Neural cell (in vitro differentiated cells): ENCODE data around the gene RPS6KA2. TPM values are rescaled to one million over a fixed set of nuclear protein-coding genes. Genes with fewer than 3 reads are reported as not detected.

Experiments used
- H2AFZ ChIP-seq: fragments of 200-600, 300-800 bp; sonication (generic), shearing (Covaris generic); 2 replicates; pipeline ENCODE4 v1.6.0; 2014; ENCODE audit warnings: low read depth, mild to moderate bottlenecking, antibody characterized with exemption, low read length, moderate library complexity
- H3F3A ChIP-seq: fragments of 200-600 bp; shearing (Covaris generic); 2 replicates; pipeline ENCODE4 v1.6.1; 2016; ENCODE audit warnings: mild to moderate bottlenecking, moderate library complexity, mixed read lengths, antibody characterized with exemption, low read length; ENCODE audit not compliant: insufficient read depth, poor library complexity, severe bottlenecking
- H3K27ac ChIP-seq: fragments of 200-600, 300-800 bp; sonication (generic), shearing (Covaris generic); 2 replicates; pipeline ENCODE4 v1.5.1; 2014; ENCODE audit warnings: mild to moderate bottlenecking, low read length, moderate library complexity
- H3K27me3 ChIP-seq: fragments of 300-800, 200-600 bp; sonication (generic), shearing (Covaris generic); 2 replicates; pipeline ENCODE4 v1.6.0; 2014; ENCODE audit warnings: mild to moderate bottlenecking, low read depth, low read length, moderate library complexity; ENCODE audit not compliant: insufficient read depth
- H3K36me3 ChIP-seq: fragments of 300-800, 200-600 bp; sonication (generic), shearing (Covaris generic); 2 replicates; pipeline ENCODE4 v1.5.1; 2014; ENCODE audit warnings: mild to moderate bottlenecking, antibody characterized with exemption, low read length, moderate library complexity; ENCODE audit not compliant: insufficient read depth
- H3K4me2 ChIP-seq: fragments of 300-800, 200-600 bp; sonication (generic), shearing (Covaris generic); 2 replicates; pipeline ENCODE4 v1.6.0; 2014; ENCODE audit warnings: mild to moderate bottlenecking, low read length
- H3K4me3 ChIP-seq: fragments of 300-800, 200-600 bp; sonication (generic), shearing (Covaris generic); 2 replicates; pipeline ENCODE4 v1.5.1; 2014; ENCODE audit warnings: mild to moderate bottlenecking, low read length, moderate library complexity
- H3K79me2 ChIP-seq: fragments of 200-600 bp; shearing (Covaris generic); replicated peaks from 2 replicates; pipeline ENCODE4 v1.6.0; 2014; ENCODE audit warnings: mild to moderate bottlenecking, low read length, moderate library complexity; ENCODE audit not compliant: insufficient read depth
- H3K9ac ChIP-seq: fragments of 300-800, 200-600 bp; sonication (generic), shearing (Covaris generic); 2 replicates; pipeline ENCODE4 v1.6.1; 2016; ENCODE audit warnings: mild to moderate bottlenecking, low read length, mixed read lengths
- H3K9me2 ChIP-seq: fragments of 200-600 bp; shearing (Covaris generic); 2 replicates; pipeline ENCODE4 v1.6.1; 2016; ENCODE audit warnings: mild to moderate bottlenecking, low read length, mixed read lengths; ENCODE audit not compliant: insufficient read depth
- H3K9me3 ChIP-seq: fragments of 200-600, 300-800 bp; sonication (generic), shearing (Covaris generic); 2 replicates; pipeline ENCODE4 v1.6.1; 2016; ENCODE audit warnings: mild to moderate bottlenecking, mixed run types, low read length, moderate library complexity, mixed read lengths
- H4K20me1 ChIP-seq: fragments of 200-600 bp; shearing (Covaris generic); 2 replicates; pipeline ENCODE4 v1.6.1; 2016; ENCODE audit warnings: mild to moderate bottlenecking, mixed run types; ENCODE audit not compliant: insufficient read depth
- EP300 ChIP-seq: fragments of 450-650 bp; conservative IDR thresholded peaks from 2 replicates; pipeline ENCODE4 v1.6.1; 2014; ENCODE audit warnings: antibody characterized with exemption, mild to moderate bottlenecking, moderate library complexity; ENCODE audit not compliant: poor library complexity, severe bottlenecking
- EZH2 ChIP-seq: fragments of 200-600, 300-800 bp; shearing (Covaris generic), sonication (generic); IDR thresholded peaks from 2 replicates; pipeline ENCODE4 v1.6.1; 2014; ENCODE audit warnings: antibody characterized with exemption, low read length, borderline replicate concordance, mild to moderate bottlenecking; ENCODE audit not compliant: insufficient read depth, poor library complexity, severe bottlenecking
- MXI1 ChIP-seq: fragments of 450-650 bp; conservative IDR thresholded peaks from 2 replicates; pipeline ENCODE4 v1.6.1; 2014; ENCODE audit warnings: antibody characterized with exemption, mild to moderate bottlenecking; ENCODE audit not compliant: poor library complexity, severe bottlenecking
- POLR2AphosphoS5 ChIP-seq: IDR thresholded peaks from 2 replicates; pipeline ENCODE4 v1.6.1; 2012
- RAD21 ChIP-seq: fragments of 450-650 bp; conservative IDR thresholded peaks from 2 replicates; pipeline ENCODE4 v1.6.1; 2014; ENCODE audit warnings: antibody characterized with exemption, mild to moderate bottlenecking, moderate library complexity
- SMC3 ChIP-seq: fragments of 450-650 bp; conservative IDR thresholded peaks from 2 replicates; pipeline ENCODE4 v1.6.1; 2014; ENCODE audit warnings: antibody characterized with exemption, mild to moderate bottlenecking, moderate library complexity; ENCODE audit not compliant: poor library complexity
- TAF1 ChIP-seq: IDR thresholded peaks from 2 replicates; pipeline ENCODE4 v1.6.1; 2012; ENCODE audit warnings: low read depth
- polyA plus RNA-seq: library from polyadenylated mRNA; depleted of rRNA; stranded (reverse); fragments of >200 nt; gene quantifications from 2 replicates; pipeline ENCODE4 v1.2.3, GENCODE V29; 2014
- TF ChIP-seq, protein P1 (sequence below): fragments of 450-650 bp; IDR thresholded peaks from 2 replicates; pipeline ENCODE4 v1.5.1; 2014; ENCODE audit warnings: antibody characterized with exemption, mild to moderate bottlenecking, moderate library complexity; ENCODE audit not compliant: poor library complexity, severe bottlenecking
- TF ChIP-seq, protein P2 (sequence below): IDR thresholded peaks from 2 replicates; pipeline ENCODE4 v1.6.1; 2012; ENCODE audit warnings: borderline replicate concordance

Gene RPS6KA2
- polyA plus RNA-seq, 1 donor from 2014 or later = 34.3 TPM

DNA sequence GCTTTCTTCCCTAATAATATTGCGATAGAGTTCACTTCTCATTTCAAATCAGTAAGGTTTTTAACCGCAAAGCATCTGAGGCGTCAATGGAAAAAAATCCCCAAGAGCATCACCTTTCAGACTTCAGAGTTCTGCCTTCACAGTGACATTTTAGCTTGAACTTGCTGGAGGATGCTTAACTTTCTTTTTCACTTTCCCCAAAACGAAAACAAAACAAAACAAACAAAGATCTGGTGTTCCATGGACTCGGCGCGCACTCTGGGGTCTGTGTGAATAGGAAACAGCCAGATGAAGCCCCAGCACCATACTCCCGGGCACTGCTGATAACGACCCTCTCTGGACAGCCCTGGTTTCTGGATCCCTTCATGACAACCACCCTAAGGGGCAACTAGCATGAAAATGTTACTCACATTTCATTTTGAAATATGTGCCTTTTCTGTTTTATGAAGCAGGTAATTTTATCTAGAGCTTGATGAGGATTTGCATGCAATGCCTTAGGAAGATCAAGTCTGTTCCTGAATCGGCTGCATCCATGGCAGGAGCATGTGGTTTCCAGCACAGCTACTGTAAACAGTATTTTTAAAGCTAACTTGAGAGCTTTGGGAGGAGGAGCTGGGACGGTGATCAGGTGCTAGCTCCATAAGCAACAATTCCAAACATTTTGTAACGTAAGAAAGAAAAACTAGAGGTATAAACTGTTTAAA, 85.0 kb downstream of the RPS6KA2 start:
- no peak overlapping the region for H3K9ac ChIP-seq
- H3K9me2 ChIP-seq = no peaks in the 10 kb centered on the region
- no peaks in the 10 kb centered on the region for H4K20me1 ChIP-seq
- no peaks in the 10 kb centered on the region for H3K9me3 ChIP-seq
- H3K4me3 ChIP-seq = no peak overlapping the region
- no peak overlapping the region for H3K4me2 ChIP-seq
- no peak for TF ChIP-seq POLR2AphosphoS5
- no peak for TF ChIP-seq TAF1
- TF ChIP-seq SMC3 = no peak
- TF ChIP-seq, protein P1, sequence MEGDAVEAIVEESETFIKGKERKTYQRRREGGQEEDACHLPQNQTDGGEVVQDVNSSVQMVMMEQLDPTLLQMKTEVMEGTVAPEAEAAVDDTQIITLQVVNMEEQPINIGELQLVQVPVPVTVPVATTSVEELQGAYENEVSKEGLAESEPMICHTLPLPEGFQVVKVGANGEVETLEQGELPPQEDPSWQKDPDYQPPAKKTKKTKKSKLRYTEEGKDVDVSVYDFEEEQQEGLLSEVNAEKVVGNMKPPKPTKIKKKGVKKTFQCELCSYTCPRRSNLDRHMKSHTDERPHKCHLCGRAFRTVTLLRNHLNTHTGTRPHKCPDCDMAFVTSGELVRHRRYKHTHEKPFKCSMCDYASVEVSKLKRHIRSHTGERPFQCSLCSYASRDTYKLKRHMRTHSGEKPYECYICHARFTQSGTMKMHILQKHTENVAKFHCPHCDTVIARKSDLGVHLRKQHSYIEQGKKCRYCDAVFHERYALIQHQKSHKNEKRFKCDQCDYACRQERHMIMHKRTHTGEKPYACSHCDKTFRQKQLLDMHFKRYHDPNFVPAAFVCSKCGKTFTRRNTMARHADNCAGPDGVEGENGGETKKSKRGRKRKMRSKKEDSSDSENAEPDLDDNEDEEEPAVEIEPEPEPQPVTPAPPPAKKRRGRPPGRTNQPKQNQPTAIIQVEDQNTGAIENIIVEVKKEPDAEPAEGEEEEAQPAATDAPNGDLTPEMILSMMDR = no peak
- TF ChIP-seq MXI1 = no peak
- no peak for TF ChIP-seq EZH2
- TF ChIP-seq EP300 = no peak
- TF ChIP-seq, protein P2, sequence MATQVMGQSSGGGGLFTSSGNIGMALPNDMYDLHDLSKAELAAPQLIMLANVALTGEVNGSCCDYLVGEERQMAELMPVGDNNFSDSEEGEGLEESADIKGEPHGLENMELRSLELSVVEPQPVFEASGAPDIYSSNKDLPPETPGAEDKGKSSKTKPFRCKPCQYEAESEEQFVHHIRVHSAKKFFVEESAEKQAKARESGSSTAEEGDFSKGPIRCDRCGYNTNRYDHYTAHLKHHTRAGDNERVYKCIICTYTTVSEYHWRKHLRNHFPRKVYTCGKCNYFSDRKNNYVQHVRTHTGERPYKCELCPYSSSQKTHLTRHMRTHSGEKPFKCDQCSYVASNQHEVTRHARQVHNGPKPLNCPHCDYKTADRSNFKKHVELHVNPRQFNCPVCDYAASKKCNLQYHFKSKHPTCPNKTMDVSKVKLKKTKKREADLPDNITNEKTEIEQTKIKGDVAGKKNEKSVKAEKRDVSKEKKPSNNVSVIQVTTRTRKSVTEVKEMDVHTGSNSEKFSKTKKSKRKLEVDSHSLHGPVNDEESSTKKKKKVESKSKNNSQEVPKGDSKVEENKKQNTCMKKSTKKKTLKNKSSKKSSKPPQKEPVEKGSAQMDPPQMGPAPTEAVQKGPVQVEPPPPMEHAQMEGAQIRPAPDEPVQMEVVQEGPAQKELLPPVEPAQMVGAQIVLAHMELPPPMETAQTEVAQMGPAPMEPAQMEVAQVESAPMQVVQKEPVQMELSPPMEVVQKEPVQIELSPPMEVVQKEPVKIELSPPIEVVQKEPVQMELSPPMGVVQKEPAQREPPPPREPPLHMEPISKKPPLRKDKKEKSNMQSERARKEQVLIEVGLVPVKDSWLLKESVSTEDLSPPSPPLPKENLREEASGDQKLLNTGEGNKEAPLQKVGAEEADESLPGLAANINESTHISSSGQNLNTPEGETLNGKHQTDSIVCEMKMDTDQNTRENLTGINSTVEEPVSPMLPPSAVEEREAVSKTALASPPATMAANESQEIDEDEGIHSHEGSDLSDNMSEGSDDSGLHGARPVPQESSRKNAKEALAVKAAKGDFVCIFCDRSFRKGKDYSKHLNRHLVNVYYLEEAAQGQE = no peak
- TF ChIP-seq RAD21 = no peak
- no peaks in the 10 kb centered on the region for H3F3A ChIP-seq
- H2AFZ ChIP-seq = no peak overlapping the region
- no peak overlapping the region for H3K27ac ChIP-seq
- H3K36me3 ChIP-seq = no peaks in the 10 kb centered on the region
- H3K79me2 ChIP-seq = peaks cover 2% of the 10 kb centered on the region
- H3K27me3 ChIP-seq = no peaks in the 10 kb centered on the region

DNA sequence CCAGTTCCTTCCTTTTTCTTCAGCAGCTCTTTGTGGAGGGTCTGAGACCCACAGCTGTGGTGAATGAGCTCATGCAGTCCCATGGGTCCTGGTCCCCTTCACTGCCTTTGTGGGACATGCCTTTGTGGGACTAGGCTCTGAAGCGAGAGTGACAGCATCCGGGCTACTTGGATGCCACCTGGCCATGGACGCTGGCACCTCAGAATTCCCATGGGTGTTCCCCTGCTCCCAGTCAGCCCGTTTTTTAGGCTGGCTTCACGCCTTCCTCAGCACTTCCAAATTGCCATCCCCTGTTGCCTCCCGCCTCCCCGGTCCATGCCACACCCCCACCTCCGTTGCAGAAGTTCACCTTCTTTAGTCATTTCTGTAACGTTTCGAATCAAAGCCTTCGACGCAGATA, 85.7 kb downstream of the RPS6KA2 start:
- TF ChIP-seq, protein P1 = no peak
- TF ChIP-seq RAD21 = no peak
- TF ChIP-seq EZH2 = no peak
- no peak for TF ChIP-seq TAF1
- no peak for TF ChIP-seq EP300
- TF ChIP-seq, protein P2 = no peak
- TF ChIP-seq MXI1 = no peak
- no peak for TF ChIP-seq POLR2AphosphoS5
- TF ChIP-seq SMC3 = no peak
- Histone ChIP-seq H3K9me3 (no peaks in the 10 kb centered on the region), H2AFZ (no peak overlapping the region), H3K4me2 (no peak overlapping the region), H3K9ac (no peak overlapping the region), H3K27ac (no peak overlapping the region), H3F3A (no peaks in the 10 kb centered on the region), H3K79me2 (peaks cover 2% of the 10 kb centered on the region), H3K9me2 (no peaks in the 10 kb centered on the region), H3K4me3 (no peak overlapping the region), H3K36me3 (no peaks in the 10 kb centered on the region), H4K20me1 (no peaks in the 10 kb centered on the region), H3K27me3 (no peaks in the 10 kb centered on the region)
